SK-N-SH (cell line): ENCODE measurements around the gene BTNL2. TPM values are rescaled to one million over a fixed set of nuclear protein-coding genes. Genes with fewer than 3 reads are reported as not detected.

Experiments used
- CTCF ChIA-PET: fragments of 300-600, 350-600 bp; formaldehyde crosslinking; extraction: SDS; loops from one replicate; lab custom pipeline; 2021; lab: Yijun Ruan, JAX
- POLR2A ChIA-PET: fragments of 350-600 bp; sonication (Branson Sonifier 250); formaldehyde crosslinking; extraction: SDS; loops from one replicate; lab custom pipeline; 2020; ENCODE audit warnings: antibody characterized with exemption, inconsistent platforms; lab: Yijun Ruan, JAX
- DNase-seq: peaks from one replicate; pipeline ENCODE4 v3.0.0; 2012
- H2AFZ ChIP-seq: fragments of 200-600 bp; sonication (generic); 2 replicates; pipeline ENCODE4 v1.8.1; 2016; ENCODE audit warnings: antibody characterized with exemption, mild to moderate bottlenecking, low read depth
- H3F3A ChIP-seq: fragments of 200-600 bp; sonication (generic); replicated peaks from 2 replicates; pipeline ENCODE3; 2016; ENCODE audit warnings: antibody characterized with exemption, mild to moderate bottlenecking; ENCODE audit not compliant: insufficient read depth
- H3K27ac ChIP-seq, 2 experiments: fragments of 200-500 bp in 1 of 2; fragments of 200-600 bp in 1 of 2; sonication (Bioruptor generic) in 1 of 2; sonication (generic), shearing (Covaris generic) in 1 of 2; 2 replicates each; pipeline versions ENCODE4 v1.5.1 to v1.6.1; 2014 to 2016; ENCODE audit warnings: low read depth in 2 of 2, inconsistent platforms in 1 of 2, low read length in 1 of 2, mild to moderate bottlenecking in 1 of 2, mixed read lengths in 1 of 2
- H3K27me3 ChIP-seq: fragments of 200-600 bp; sonication (generic), shearing (Covaris generic); 2 replicates; pipeline ENCODE4 v1.6.1; 2016; ENCODE audit warnings: mixed run types; ENCODE audit not compliant: insufficient read depth
- H3K36me3 ChIP-seq, 2 experiments: fragments of 200-500 bp in 1 of 2; fragments of 200-600 bp in 1 of 2; sonication (Bioruptor generic) in 1 of 2; sonication (generic) in 1 of 2; replicated peaks in 1 of 2; 2 replicates each; pipeline versions ENCODE3 to v1.5.1; 2014 to 2016; ENCODE audit warnings: low read length in 1 of 2, mild to moderate bottlenecking in 1 of 2; ENCODE audit not compliant: insufficient read depth in 2 of 2, control insufficient read depth in 1 of 2
- H3K4me1 ChIP-seq, 2 experiments: fragments of 200-500 bp in 1 of 2; fragments of 200-600 bp in 1 of 2; sonication (Bioruptor generic) in 1 of 2; sonication (generic), shearing (Covaris generic) in 1 of 2; 2 replicates each; pipeline versions ENCODE4 v1.5.1 to v1.6.1; 2014 to 2016; ENCODE audit warnings: low read depth in 1 of 2, low read length in 1 of 2, mixed run types in 1 of 2; ENCODE audit not compliant: insufficient read depth in 2 of 2, control insufficient read depth in 1 of 2
- H3K4me2 ChIP-seq: fragments of 200-600 bp; sonication (generic), shearing (Covaris generic); 2 replicates; pipeline ENCODE4 v1.6.1; 2017; ENCODE audit warnings: mixed run types
- H3K4me3 ChIP-seq, 2 experiments: fragments of 200-500 bp in 1 of 2; fragments of 200-600 bp in 1 of 2; sonication (Bioruptor generic) in 1 of 2; sonication (generic), shearing (Covaris generic) in 1 of 2; 2 replicates each; pipeline versions ENCODE4 v1.5.1 to v1.8.1; 2014 to 2016; ENCODE audit warnings: low read depth in 2 of 2, inconsistent platforms in 1 of 2, low read length in 1 of 2, mild to moderate bottlenecking in 1 of 2, mixed read lengths in 1 of 2, moderate library complexity in 1 of 2
- H3K79me2 ChIP-seq: fragments of 200-600 bp; sonication (generic); 2 replicates; pipeline ENCODE4 v1.8.1; 2017; ENCODE audit warnings: mild to moderate bottlenecking; ENCODE audit not compliant: insufficient read depth
- H3K9ac ChIP-seq: fragments of 200-600 bp; sonication (generic); 2 replicates; pipeline ENCODE4 v1.6.1; 2017; ENCODE audit warnings: mixed run types
- H3K9me2 ChIP-seq: fragments of 200-600 bp; sonication (generic); 2 replicates; pipeline ENCODE4 v1.6.1; 2017; ENCODE audit warnings: mixed run types
- H3K9me3 ChIP-seq: fragments of 200-600 bp; sonication (generic); 2 replicates; pipeline ENCODE4 v1.6.1; 2017; ENCODE audit warnings: mixed run types, mild to moderate bottlenecking, moderate library complexity
- H4K20me1 ChIP-seq: fragments of 200-600 bp; sonication (generic); 2 replicates; pipeline ENCODE4 v1.6.1; 2017; ENCODE audit warnings: mild to moderate bottlenecking, mixed run types; ENCODE audit not compliant: insufficient read depth
- CHD2 ChIP-seq: fragments of 150-350 bp; IDR thresholded peaks from 2 replicates; pipeline ENCODE4 v1.6.1; 2018; ENCODE audit warnings: low read length; ENCODE audit not compliant: partially characterized antibody
- ELF1 ChIP-seq: IDR thresholded peaks from 2 replicates; pipeline ENCODE4 v1.4.0; 2012
- EP300 ChIP-seq, 2 experiments: IDR thresholded peaks; 2 replicates each; pipeline versions ENCODE4 v1.4.0 to v1.6.1; 2012; ENCODE audit warnings: borderline replicate concordance in 1 of 2, low read depth in 1 of 2, low read length in 1 of 2
- EZH2phosphoT487 ChIP-seq: fragments of 200-600 bp; sonication (generic); IDR thresholded peaks from 2 replicates; pipeline ENCODE4 v1.6.1; 2017; ENCODE audit warnings: low read depth, mixed run types, mild to moderate bottlenecking, antibody characterized with exemption, moderate library complexity, borderline replicate concordance
- FOSL2 ChIP-seq: IDR thresholded peaks from 2 replicates; pipeline ENCODE4 v1.4.0; 2012; ENCODE audit warnings: low read depth, mild to moderate bottlenecking, moderate library complexity, borderline replicate concordance
- FOXJ3 ChIP-seq: sonication (generic); formaldehyde crosslinking; IDR thresholded peaks from 2 replicates; pipeline ENCODE4 v1.5.1; 2020; ENCODE audit warnings: mild to moderate bottlenecking, missing genetic modification reagents
- FOXM1 ChIP-seq: IDR thresholded peaks from 2 replicates; pipeline ENCODE4 v1.4.0; 2012; ENCODE audit warnings: low read depth, mild to moderate bottlenecking
- GABPA ChIP-seq: IDR thresholded peaks from 2 replicates; pipeline ENCODE4 v1.4.0; 2012; ENCODE audit warnings: low read depth, mild to moderate bottlenecking
- MEF2A ChIP-seq: IDR thresholded peaks from 2 replicates; pipeline ENCODE4 v1.4.0; 2012; ENCODE audit warnings: low read depth, borderline replicate concordance
- MXI1 ChIP-seq: IDR thresholded peaks from 2 replicates; pipeline ENCODE4 v1.6.1; 2012; ENCODE audit warnings: mild to moderate bottlenecking, low read depth, low read length, improper control_type of control experiment
- NRF1 ChIP-seq: IDR thresholded peaks from 2 replicates; pipeline ENCODE4 v1.6.1; 2012; ENCODE audit warnings: low read depth, mild to moderate bottlenecking, low read length
- POLR2AphosphoS5 ChIP-seq: IDR thresholded peaks from 2 replicates; pipeline ENCODE4 v1.6.1; 2012; ENCODE audit warnings: low read depth, low read length
- SMC3 ChIP-seq: IDR thresholded peaks from 2 replicates; pipeline ENCODE4 v1.6.1; 2012; ENCODE audit warnings: low read depth, low read length, improper control_type of control experiment
- TAF1 ChIP-seq: IDR thresholded peaks from 2 replicates; pipeline ENCODE4 v1.6.1; 2012; ENCODE audit warnings: low read depth, mild to moderate bottlenecking, low read length, moderate library complexity, borderline replicate concordance
- TCF12 ChIP-seq: IDR thresholded peaks from 2 replicates; pipeline ENCODE4 v1.4.0; 2012
- USF2 ChIP-seq: fragments of 150-350 bp; IDR thresholded peaks from 2 replicates; pipeline ENCODE4 v1.6.1; 2017; ENCODE audit warnings: antibody characterized with exemption, low read length, low read depth, borderline replicate concordance
- WGBS: methylation state at CpG from one replicate; pipeline ENCODE4 v1.1.6; 2017; ENCODE audit warnings: low lambda C conversion rate; 5-methylcytosine and 5-hydroxymethylcytosine counted together
- polyA plus RNA-seq, 3 experiments: library from polyadenylated mRNA; depleted of rRNA; stranded (reverse); fragments of >200 nt; gene quantifications; 2 replicates each; pipeline ENCODE4 v1.2.3, GENCODE V29; 2012
- TF ChIP-seq, protein P1 (sequence below): IDR thresholded peaks from 2 replicates; pipeline ENCODE4; 2012
- TF ChIP-seq, protein P2 (sequence below): fragments of 150-350 bp; IDR thresholded peaks from 2 replicates; pipeline ENCODE4 v1.6.1; 2016; ENCODE audit warnings: mild to moderate bottlenecking, low read depth, low read length
- TF ChIP-seq, protein P3 (sequence below): IDR thresholded peaks from 2 replicates; pipeline ENCODE4 v1.6.1; 2012; ENCODE audit warnings: mild to moderate bottlenecking, low read depth, low read length, moderate library complexity
- TF ChIP-seq, protein P4 (sequence below): IDR thresholded peaks from 2 replicates; pipeline ENCODE4 v1.4.0; 2012; ENCODE audit warnings: low read depth

BTNL2 gene
- polyA plus RNA-seq, 1 of the 3 experiments (the other 2 are of a cell fraction) = not detected

GRCh38 chr6:32405656-32406055 is 1.3 kb downstream of the BTNL2 start:
- H3K9me3 ChIP-seq = no peaks in the 10 kb centered on the region
- no peak overlapping the region for H3K9ac ChIP-seq
- H3K27me3 ChIP-seq = peaks cover 37% of the 10 kb centered on the region
- H3F3A ChIP-seq = no peaks in the 10 kb centered on the region
- no peaks in the 10 kb centered on the region for H3K9me2 ChIP-seq
- H3K27ac ChIP-seq = no peak overlapping the region
- no peak overlapping the region for H3K4me2 ChIP-seq
- WGBS = 6% methylated on average over 1 of the region's 1 CpG
- DNase-seq = no peak
- no peak overlapping the region for H2AFZ ChIP-seq
- POLR2A ChIA-PET = no interaction called here
- H3K4me1 ChIP-seq = no peaks in the 10 kb centered on the region
- no peaks in the 10 kb centered on the region for H4K20me1 ChIP-seq
- H3K36me3 ChIP-seq = no peaks in the 10 kb centered on the region
- no peaks in the 10 kb centered on the region for H3K79me2 ChIP-seq
- H3K4me3 ChIP-seq = no peak overlapping the region
- CTCF ChIA-PET = interaction anchor here (1.1 to 1.9 kb wide), 3 partner anchors 9 to 295 kb away, joined by 3 to 7 read pairs (median 5); no protein-coding TSS in a partner anchor
- TF ChIP-seq MEF2A (no peak), USF2 (no peak), TAF1 (no peak), EP300 (IDR thresholded peaks at IDR 0.05; ENCODE audit: borderline replicate concordance in 1 of 2, low read depth in 1 of 2, low read length in 1 of 2) (no peak), FOXJ3 (CRISPR knock-in tag) (no peak), CHD2 (no peak), FOXM1 (no peak), FOSL2 (no peak), NRF1 (no peak), EZH2phosphoT487 (no peak), GABPA (no peak), ELF1 (no peak), POLR2AphosphoS5 (no peak), TCF12 (no peak), MXI1 (no peak), SMC3 (no peak)
- TF ChIP-seq, protein P1, sequence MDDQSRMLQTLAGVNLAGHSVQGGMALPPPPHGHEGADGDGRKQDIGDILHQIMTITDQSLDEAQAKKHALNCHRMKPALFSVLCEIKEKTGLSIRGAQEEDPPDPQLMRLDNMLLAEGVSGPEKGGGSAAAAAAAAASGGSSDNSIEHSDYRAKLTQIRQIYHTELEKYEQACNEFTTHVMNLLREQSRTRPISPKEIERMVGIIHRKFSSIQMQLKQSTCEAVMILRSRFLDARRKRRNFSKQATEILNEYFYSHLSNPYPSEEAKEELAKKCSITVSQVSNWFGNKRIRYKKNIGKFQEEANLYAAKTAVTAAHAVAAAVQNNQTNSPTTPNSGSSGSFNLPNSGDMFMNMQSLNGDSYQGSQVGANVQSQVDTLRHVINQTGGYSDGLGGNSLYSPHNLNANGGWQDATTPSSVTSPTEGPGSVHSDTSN = no peak
- TF ChIP-seq, protein P2, sequence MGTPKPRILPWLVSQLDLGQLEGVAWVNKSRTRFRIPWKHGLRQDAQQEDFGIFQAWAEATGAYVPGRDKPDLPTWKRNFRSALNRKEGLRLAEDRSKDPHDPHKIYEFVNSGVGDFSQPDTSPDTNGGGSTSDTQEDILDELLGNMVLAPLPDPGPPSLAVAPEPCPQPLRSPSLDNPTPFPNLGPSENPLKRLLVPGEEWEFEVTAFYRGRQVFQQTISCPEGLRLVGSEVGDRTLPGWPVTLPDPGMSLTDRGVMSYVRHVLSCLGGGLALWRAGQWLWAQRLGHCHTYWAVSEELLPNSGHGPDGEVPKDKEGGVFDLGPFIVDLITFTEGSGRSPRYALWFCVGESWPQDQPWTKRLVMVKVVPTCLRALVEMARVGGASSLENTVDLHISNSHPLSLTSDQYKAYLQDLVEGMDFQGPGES = no peak
- TF ChIP-seq, protein P3, sequence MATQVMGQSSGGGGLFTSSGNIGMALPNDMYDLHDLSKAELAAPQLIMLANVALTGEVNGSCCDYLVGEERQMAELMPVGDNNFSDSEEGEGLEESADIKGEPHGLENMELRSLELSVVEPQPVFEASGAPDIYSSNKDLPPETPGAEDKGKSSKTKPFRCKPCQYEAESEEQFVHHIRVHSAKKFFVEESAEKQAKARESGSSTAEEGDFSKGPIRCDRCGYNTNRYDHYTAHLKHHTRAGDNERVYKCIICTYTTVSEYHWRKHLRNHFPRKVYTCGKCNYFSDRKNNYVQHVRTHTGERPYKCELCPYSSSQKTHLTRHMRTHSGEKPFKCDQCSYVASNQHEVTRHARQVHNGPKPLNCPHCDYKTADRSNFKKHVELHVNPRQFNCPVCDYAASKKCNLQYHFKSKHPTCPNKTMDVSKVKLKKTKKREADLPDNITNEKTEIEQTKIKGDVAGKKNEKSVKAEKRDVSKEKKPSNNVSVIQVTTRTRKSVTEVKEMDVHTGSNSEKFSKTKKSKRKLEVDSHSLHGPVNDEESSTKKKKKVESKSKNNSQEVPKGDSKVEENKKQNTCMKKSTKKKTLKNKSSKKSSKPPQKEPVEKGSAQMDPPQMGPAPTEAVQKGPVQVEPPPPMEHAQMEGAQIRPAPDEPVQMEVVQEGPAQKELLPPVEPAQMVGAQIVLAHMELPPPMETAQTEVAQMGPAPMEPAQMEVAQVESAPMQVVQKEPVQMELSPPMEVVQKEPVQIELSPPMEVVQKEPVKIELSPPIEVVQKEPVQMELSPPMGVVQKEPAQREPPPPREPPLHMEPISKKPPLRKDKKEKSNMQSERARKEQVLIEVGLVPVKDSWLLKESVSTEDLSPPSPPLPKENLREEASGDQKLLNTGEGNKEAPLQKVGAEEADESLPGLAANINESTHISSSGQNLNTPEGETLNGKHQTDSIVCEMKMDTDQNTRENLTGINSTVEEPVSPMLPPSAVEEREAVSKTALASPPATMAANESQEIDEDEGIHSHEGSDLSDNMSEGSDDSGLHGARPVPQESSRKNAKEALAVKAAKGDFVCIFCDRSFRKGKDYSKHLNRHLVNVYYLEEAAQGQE = no peak
- TF ChIP-seq, protein P4, sequence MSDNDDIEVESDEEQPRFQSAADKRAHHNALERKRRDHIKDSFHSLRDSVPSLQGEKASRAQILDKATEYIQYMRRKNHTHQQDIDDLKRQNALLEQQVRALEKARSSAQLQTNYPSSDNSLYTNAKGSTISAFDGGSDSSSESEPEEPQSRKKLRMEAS = no peak
- TF ChIP-seq, all 33 proteins: peak for 0
